Activated CD4-positive, alpha-beta T cell treated with anti-CD3 and anti-CD28 coated beads for 24 hours (primary cell): ENCODE results near the gene IQCM.

ENCODE experiments used
- DNase-seq, 2 donors: peaks; one replicate each; pipeline ENCODE4 v3.0.0-alpha.2; 2020; ENCODE audit warnings: low read depth in 2 of 2

Gene IQCM, protein sequence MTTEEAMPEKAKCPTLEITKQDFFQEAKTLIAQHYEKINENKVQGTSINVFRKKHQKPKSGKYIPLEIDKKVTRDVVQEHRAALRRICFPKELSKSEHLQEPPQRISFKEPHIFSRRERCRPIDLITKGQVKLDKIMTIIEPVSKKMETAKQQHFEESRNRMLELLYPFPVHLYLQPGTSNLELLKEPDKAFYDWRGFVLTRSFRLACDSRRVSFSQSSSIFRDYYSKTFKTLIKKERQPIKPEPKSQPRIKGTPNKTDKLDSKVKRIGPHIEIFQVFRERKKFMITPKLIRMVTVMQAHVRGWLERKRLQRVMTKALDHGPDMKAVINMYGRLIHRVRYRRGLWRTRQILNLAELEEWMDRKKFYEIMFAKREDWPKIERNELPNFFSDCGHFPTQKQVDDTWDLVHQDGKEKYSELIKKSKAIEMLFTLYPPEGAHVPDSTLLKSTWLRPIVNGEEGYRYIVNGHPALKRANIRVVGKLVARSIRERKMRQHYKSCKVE

DNA sequence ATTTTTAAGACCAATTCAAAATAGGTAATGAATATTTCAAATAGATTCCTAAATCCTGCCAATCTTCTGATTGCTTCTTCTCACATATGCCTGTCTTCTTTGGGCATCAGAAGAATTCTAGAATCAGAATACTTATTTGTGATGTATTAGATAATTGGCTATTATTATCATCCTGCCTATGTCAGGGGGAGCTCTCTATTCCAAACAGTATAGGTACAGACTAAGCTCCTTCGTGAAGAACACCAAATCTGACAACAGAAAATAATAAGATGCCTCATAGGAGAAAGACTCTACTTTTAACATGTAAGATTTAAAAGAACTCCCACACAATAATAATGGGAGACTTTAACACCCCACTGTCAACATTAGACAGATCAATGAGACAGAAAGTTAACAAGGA, at the start of gene IQCM:
Gene IQCM, minus strand, starts transcription at position 101 of the 400 bp plus-strand sequence. CDS start 73,152 bp downstream, outside the sequence.
- DNase-seq, result no peak

DNA sequence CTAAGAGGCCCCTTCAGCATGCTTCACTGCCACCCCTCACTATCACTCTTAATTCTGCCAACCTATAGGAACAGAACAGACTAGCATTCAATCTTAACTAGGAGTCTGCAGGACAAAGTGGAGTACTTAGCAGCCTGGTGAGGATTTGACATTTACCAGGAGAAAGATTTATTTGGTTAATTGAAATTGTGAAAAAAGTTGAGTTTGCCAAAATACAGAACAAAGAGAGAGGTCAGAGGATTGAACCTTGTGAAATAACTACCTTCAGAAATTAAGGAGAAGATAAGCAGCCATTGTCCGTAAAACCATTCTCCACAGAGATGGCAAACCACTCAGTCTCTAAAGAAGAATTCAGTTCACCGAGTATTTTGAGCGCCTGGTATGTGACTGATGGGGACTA, 41.8 kb upstream of the IQCM start:
- DNase-seq, result no peak

DNA sequence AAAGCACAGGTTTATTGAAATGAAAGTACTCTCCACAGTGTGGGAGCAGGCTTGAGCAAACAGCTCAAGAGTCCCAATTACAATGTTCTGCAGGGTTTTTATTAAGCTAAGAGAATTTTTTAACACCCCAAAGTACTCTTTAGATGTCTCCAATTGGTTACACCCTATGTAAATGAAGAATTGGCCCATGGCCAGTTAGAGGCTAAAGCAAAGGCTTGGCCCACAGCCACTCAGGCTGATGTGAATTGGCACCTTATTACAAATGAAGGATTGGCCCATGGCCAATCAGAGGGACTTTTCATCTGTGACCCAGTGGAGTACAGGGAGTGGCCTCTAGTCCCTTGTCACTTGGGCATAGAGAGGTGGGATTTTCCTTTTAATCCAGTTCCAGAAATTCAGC, 30.1 kb upstream of the IQCM start:
- no peak for DNase-seq

DNA sequence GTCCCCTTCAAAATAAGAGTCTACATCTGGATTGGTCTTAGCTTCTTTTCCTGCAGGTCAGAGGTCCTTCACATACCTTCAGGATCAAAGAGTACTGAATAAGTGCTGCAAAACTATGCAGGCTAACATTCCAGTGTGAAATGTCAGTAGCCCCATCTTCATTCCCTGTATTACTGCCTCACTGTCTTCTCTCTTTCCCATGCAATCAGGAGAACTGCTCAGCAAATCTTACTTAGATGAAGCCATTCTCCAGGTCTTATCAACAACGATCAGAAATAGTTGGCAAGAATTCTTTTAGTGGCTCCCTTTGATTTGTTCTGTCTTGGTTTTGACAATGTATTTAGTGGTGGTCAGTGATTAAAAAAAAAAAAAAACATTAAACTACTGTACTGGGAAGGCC, 26.0 kb upstream of the IQCM start:
- DNase-seq, result no peak

DNA sequence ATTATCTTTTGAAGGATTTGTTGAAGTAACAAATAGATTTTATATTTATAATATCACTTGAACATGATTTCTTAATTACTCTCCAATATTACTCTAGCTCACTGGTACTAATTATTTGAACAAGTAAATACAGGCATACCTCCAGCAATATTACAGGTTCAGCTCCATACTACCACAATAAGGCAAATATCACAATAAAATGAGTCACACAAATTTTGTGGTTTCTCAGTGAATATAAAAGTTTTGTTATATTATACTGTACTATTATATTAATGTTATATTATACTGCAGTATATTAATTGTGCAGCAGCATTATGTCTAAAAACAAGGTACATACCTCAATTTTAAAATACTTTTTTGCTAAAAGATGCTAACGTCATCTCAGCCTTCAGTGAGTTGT, 22.4 kb upstream of the IQCM start:
- no peak for DNase-seq

DNA sequence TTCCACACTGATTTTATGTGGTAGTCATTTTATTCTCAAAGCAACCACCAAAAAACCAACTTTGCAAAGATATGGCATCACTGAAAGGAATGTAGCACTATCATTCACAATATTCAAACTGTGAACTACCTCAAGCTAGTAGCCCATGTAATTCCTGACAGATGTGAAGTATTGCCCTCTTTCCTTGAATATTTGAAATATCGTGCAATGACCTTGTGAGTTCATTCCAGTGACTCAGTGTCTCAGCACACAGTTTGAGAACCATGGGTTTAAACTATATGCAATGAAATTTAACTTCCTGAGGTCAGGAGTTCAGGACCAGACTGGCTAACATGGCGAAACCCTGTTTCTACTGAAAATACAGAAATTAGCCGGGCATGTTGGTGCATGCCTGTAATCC, 20.9 kb upstream of the IQCM start:
- DNase-seq, result no peak

DNA sequence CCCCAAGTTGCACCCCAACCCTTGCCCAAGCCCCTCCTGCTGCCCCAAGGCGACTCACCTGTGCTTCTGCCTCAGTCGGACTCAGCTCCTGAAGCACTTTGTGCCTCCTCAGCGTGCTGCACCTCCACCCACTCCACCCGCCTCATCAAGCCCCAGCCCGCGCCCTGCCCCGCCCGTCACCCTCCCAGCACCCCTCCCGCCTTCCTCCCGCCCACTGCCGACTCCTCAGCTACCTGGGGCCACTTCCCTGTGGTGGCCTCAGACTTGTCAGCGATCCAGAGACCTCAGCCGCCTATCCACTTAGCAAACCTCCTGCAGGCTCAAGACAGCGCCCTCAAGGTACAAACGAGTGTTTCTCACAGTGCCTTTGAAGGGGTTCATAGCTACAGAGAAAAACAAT, 19.6 kb upstream of the IQCM start:
- DNase-seq, result no peak

DNA sequence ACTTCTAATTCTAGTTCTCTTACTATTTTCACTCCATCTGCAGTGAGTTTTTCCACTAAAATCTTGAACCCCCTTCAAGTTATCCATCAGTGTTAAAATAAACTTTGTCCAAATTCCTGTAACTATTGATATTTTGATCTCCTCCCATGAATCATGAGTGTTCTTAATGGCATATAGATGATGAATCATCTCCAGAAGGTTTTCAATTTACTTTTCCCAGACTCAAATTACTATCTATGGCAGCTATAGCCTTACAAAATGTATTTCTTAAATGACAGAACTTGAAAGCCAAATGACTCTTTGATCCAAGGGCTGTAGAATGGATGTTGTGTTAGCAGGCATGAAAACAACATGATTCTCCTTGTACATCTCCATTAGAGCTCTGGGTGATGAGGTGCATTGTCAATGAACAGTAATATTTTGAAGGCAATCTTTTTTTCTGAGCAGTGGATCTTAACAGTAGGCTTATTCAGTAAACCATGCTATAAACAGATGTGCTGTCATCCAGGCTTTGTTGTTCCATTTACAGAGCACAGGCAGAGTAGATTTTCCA, 16.1 kb upstream of the IQCM start:
- DNase-seq, result no peak

DNA sequence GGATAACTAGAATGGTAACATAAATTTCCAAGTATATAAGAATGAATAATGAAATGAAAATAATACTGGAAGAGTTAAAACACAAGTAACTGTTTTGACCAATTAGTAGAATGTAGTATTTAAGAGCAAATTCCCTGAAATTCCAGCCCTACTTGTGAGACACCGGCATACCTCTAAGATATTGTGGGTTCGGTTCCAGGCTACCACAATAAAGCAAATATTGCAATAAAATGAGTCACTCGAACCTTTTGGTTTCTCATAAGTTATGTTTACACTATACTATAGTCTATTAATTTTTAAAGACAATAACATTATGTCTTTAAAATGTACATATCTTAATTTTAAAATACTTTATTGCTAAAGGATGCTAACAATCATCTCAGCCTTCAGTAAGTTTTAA, 15.2 kb upstream of the IQCM start:
- no peak for DNase-seq

DNA sequence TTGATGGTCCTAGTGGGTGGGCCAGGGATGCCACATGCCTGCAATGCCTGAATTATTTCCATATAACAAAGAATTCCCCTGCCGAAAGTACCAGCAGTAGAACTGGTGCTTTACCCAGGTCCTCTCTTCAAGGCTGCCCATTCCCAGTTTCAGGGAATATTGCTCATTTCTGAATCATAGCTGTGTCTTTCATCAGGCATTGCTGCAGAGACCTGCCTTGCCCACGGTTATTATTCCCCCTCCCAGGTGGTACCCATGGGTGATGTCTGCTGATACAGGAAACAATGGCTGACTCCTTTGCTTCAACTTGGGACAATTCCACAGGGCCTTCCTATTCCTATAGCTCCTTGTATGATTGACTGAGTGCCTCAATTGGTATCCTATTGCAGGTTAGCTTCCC, 9.7 kb upstream of the IQCM start:
- no peak for DNase-seq

DNA sequence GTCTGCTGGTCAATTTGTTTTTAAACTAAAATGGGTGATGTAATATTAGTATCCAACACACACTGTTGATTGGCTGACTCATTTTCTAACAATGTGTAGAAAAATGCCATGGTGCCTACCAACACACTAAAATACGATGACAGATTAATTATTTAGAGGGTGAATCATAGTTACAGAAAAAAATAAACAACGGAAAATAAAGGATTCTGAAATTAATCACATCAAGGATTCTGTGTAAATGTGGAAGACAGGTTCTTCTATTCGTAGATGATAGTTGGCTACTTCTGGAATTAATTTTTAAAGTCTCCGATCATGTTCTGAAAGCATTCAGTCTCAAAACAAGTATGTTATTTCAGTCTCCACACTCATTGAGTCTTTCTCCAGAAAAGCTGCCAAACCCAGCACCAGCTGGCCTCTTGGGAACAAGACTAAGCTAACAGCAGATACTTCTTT, 8.2 kb upstream of the IQCM start:
- DNase-seq, result no peak

DNA sequence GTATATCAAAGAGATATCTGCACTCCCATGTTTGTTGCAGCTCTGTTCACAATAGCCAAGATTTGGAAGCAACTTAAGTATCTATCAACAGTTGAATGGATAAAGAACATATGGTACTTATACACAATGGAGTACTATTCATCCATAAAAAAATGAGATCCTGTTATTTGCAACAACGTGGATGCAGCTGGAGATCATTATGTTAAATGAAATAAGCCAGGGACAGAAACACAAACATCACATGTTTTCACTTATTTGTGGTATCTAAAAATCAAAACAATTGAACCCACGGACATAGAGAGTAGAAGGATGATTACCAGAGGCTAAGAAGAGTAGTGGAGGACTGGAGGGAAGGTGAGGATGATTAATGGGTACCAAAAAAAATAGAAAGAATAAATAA, 14.2 kb downstream of the IQCM start:
- no peak for DNase-seq

DNA sequence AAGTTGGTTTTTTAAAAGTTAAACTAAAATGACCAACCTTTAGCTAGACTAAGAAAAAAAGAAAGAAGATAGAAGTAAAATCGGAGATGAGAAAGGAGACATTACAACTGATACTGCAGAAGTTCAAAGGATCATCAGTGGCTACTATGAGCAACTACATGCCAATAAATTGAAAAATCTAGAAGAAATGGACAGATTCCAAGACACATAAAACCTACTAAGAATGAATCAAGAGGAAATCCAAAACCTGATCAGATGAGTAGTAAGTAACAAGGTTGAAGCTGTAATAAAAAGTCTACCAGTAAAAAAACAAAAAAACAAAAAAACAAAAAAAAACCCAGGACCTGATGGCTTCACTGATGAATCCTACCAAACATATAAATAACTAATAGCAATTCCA, 16.1 kb downstream of the IQCM start:
- DNase-seq, result no peak

DNA sequence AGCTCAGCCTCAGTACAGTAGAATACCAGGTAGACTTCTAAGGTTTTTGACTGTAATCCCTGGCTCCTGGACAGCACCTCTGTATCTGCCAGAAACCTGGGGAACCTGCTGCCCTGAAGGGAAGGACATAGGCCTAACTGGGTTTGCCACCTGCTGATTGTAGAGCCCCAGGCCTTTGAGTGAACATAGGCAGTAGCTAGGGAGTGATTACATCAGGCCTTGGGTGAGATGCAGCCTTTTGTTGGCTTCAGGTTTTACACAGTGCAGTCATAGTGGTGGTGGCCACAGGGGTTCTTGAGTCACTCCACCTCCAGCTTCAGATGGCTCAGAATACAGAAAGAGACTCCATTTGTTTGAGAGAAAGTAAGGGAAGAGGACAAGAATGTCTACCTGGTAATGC, 19.3 kb downstream of the IQCM start:
- no peak for DNase-seq

DNA sequence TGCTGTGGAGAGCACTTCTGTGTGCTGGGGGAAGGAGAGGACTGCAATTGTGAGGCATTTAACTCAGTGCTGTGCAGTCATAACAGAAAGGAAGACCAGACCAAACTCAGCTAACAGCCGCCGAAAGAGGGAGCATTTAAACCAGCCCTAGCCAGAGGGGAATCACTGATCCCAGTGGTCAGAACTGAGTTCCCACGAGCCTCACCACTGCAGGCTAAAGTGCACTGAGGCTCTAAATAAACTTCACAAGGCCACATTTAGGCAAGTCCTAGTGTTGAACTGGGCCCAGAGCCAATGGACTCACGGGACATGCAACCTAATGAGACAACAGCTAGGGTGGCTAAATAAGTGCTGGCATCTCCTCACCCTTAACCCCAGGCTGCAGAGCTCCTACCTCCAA, 20.4 kb downstream of the IQCM start:
- no peak for DNase-seq

DNA sequence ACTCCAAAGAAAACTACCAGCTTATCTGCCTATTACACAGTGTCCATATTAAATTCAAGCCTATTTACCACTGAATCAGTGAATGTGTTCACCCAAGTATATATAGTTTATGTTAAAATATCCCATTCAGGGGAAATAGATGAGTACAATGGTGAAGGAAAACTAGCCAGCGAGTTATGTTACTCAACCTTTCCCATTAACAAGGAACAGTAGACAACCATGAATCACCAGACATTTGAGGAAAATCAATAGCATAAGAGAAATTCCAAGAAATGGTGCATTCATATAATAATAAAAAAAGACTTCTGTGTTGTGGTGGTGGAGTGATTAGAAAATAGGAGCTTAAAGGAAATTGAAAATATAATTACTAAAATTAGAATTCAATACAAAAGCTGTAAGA, 21.3 kb downstream of the IQCM start:
- DNase-seq, result no peak

DNA sequence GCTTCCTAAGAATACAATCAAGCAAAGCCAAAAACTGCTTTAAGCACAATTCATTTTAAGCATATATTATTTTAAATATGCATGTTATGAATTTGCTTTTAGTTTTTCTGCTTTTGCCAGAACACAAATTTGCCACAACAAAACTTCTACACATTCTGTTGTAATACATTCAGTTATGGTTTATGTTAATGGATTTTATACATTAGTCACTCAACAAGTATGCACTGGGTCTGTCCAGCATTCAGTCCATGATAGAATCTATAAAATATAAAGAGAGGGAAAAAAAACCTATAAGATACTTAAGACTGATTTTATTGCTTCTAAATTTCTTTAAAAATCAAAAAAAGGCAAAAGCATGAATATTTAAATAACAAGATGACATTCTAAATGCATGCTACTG, 22.2 kb downstream of the IQCM start:
- DNase-seq, result no peak

DNA sequence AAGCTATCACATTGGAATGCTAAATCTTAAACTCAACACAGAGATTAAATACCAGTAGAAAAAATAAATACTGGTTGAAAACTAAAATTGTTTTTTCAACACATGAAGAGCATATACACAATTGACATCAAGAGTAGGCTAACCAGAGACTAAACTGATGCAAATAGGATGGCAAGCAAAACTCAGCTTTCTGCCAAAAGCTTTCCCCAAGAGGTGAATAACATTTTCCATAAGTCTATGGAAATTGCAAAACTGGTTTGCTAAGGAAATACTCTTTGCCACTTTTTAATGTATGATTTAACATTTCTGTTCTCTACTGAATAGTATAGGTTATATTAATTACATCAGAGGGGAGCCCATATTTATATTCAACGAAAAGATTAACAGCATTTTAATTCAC, 23.8 kb downstream of the IQCM start:
- no peak for DNase-seq

DNA sequence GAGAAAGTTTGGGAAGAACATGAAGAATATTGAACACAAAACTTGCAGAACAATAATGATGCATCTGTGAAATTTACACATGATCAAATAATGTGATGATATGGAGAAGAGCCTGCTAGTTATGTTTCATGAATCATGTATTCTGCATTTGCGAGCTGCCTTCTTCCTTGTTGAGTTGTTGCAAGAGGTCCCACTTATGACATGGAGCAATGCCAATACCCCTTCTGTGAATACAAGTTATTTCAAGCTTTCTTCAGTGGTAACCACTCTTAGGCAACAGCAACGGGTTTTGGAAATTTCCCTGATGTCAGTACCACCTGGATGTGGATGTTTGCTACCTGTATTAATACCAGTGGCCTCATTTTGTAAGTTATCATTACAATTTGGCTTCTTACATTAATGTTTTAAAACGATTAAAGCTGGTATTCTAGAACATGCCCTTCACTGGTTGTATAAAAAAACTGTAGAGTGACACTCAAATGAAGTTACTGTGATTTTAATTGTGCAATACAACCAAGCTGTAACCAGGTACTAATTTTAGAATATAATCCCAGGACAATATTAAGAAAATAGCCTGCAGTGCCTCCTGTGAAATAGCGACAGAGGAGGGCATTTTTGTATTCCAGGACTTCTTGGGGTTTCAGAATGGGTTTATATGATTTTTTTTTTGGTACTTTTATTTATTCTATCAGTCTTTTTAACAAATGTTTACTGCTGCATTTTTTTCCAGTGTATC, 25.3 kb downstream of the IQCM start:
- DNase-seq, result no peak

DNA sequence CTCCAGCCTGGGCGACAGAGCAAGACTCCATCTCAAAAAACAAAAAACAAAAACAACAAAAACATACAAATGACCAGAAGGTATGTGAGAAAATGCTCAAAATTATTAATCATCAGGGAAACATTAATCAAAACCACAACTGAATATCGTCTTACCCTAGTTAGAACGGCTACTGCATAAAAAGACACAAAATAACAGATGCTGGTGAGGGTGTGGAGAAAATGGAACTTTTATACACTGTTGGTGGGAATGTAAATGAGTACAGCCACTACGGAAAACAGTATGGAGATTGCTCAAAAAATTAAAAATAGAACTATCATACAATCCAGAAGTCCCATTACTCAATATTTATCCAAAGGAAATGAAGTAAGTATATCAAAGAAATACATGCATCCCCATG, 27.3 kb downstream of the IQCM start:
- DNase-seq, result no peak

DNA sequence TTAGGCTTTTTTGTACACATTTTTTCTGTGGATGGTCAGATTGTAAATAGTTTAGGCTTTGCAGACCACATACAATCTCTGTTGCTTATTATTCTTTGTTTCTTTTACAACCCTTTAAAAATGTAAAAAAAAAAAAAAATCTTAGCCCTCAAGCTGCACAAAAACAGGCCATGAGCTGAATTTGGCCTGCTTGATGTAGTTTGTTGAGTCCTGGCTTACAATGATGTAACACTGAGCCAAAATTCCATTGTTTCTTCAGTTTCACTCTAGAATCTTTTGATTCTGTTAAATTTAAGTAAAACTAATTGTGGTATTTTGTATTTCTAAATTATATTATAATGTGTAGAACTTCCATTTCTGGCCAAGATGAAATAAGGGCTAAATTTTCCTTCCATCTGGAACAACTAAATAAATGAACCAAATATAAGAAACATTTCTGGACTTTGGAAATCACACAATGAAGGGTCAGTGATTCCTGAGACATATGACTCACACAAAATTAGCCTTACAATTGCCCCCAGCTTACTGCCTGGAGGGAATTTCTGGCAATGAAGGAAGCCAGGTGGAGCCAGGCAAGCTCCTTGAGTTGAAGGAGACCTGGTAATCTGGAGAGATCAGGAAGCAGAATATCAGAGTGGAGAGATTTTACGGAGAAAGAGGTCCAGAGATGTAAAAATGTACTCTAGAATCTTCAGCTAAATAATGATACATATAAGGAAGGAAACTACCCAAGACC, 29.8 kb downstream of the IQCM start:
- DNase-seq, result no peak

DNA sequence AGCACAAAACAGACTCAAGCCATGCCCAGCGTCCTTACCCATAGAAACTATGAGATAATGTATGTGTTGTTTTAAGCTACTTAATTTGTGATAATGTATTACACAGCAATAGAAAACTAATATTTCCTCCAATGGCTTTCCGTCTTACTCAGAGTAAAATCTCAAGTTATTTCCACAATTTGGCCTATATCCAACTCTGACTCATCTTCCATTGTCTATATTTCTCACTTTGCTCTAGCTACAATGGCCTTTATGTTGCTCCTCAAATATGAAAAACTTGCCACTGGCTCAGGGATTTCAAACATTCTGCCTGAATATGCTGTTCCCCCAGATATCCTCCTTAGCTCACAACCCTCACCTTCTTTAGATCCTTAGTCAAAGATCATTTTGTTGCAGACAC, 31.6 kb downstream of the IQCM start:
- no peak for DNase-seq
